Fibroblast of skin of right quadriceps (primary cell): ENCODE measurements around the gene POU3F1.
"Not testable (repeated sequence)": the region's sequence is repeated elsewhere in the genome, so short reads cannot be mapped to it uniquely, and the experiment has no call there.

Source experiments
- DNase-seq: peaks from one replicate; pipeline ENCODE4 v3.0.0-alpha.2; 2013

Gene POU3F1

DNA sequence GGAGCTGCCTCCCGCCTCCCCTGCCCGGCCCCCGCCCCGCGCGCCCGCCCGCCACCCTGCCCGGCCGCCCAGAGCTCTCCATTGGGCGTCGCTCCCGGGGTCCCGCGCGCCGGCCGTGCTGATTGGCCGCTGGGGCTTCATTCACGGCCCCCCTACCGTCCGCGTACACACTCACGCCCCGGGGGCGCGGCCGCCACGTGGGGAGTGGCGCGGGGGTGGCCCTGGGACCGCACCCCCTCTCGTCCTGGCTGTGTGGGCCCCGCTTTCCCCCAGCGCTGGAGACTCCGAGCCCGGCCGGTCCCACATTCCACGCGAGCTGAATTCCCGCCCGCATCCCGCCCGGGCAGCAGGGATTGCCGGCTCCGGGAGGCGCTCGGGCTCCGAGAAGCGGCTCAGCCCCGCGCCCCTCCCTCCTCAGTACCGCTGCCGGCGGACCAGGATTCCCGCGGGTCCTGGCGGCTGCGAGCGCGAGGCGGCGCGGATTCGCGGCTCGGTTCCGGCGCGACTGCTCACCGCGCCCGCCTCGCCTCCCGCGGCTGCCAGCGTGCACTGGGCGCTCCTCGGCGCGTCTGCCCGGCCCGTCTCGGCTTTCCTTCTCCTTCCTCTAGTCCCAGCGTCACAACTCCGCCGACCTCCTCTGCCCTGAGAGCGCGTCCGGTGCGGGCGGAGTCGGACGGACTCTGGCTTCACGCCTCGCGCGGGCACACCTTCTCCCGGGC, 450 bp upstream of the POU3F1 start:
- DNase-seq: peak; percentile 83

GRCh38 chr1:38045401-38046332, 926 bp downstream of the POU3F1 start:
- no peak for DNase-seq

DNA sequence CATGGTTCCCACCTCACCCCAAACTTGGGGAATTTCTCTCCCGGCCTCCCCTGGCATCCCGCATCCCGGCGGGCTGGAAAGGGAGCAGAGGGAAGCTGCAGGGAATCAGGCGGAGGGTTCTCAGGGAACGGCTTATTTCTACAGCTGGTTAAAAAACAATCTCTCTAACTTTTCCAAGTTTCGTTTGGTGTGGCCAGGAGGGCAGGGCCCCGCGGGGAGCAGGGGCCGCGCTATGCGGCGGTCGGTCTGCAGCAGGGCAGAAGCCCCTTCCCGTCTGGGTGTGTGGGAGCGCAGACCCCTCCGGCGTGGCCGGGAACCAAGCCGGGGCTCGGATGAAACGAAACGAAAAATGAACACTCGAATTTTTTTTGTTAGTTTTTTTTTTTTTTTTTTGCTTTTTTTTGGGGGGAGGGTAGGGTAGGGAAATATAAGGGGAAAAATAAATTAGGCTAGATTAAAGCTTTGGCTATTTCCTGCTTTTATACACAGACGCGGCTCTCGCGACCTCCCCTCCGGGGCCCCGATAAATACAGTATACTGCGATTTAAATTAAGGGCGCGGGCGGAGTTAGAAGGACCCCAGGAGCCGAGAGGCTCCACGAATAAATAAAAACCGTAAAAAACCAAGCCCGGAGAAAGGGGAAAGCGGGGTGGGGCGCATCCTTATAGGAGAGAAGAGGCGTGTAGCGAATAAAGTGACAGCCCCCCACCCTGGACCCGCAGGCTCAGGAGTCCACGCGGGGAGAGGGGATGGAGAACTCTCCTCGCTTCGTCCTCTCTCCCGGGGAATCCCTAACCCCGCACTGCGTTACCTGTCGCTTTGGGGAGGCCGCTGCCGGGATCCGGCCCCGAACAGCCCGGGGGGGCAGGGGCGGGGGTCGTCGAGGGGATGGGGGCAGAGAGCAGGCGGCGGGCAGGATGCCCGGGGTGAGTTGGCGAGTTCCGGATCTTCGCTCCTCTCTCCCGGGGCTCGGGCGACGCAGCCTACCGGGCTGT, 2.1 kb downstream of the POU3F1 start:
- DNase-seq: no peak

- no peak for DNase-seq
Measured at GRCh38 chr1:38043036-38043747, 3.4 kb downstream of the POU3F1 start.

- DNase-seq: no peak
Measured at GRCh38 chr1:38041936-38042834, 4.4 kb downstream of the POU3F1 start.

DNA sequence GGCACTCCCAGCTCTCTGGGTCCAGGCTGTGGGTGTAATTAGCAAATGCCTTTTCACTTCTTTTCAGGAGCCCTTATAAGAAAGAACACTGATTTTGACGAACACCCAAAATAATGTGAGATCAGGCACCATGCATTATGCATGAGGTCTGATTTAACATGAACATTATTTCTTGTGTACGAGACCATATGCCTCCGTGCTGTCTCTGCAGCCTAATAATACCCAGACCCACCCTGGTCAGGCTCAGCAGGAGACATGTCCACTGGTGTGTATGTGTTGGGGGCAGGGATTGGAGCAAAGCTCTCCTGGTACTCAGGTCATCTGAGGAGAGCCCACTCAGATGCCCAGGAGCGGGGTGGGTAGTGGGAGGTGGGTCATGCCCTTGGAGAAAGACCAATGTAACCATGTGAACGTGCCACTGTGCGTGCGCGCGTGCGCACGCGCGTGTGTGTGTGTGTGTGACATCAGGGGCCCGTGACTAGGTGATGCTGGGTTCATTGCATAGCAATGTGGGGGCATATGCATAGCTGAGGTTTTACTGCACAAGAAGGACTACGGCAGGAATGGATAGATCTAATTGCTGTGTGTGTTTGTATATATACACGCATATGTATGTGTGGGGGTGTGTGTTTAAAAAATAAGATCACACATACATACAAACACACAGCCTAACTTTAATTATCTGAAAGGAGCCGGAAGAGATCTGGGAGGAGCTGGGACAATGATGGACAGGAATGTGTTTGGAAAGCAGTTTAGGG, 7.1 kb downstream of the POU3F1 start:
- DNase-seq: no peak

- peak; percentile 81 for DNase-seq
Measured at GRCh38 chr1:38038861-38039260, 7.7 kb downstream of the POU3F1 start.

DNA sequence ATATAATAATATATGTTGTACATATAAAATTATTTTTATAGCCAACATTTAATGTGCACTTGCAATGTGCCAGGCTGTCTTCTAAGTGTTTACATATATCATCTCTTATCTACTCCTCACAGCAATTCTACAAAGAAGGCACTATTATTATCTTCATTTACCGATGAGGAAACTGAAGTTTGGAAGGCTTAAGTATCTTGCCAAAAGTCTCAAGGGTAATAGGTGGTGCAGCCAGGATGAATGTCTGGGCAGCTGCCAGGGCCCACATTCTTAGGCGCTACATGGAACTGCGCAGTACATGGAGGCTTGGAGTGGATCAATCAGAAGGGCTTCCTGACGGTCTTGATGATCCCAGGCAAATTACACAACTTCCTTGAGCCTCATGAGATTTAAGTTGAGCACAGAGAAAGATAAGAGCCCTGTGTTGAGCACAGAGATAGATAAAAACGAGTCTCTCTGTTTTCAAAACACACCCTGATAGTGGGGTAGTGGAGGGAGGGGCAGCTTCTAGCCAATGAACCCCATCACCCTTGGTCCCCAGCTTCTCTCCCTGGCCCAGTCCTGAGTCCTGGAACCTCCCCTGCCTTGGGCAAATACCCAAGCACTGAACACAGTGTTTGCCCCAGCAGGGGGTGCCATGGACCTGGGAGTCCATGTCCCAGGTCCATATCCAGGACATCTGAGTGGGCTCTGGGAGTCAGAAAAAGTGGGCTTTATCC, 9.2 kb downstream of the POU3F1 start:
- no peak for DNase-seq

DNA sequence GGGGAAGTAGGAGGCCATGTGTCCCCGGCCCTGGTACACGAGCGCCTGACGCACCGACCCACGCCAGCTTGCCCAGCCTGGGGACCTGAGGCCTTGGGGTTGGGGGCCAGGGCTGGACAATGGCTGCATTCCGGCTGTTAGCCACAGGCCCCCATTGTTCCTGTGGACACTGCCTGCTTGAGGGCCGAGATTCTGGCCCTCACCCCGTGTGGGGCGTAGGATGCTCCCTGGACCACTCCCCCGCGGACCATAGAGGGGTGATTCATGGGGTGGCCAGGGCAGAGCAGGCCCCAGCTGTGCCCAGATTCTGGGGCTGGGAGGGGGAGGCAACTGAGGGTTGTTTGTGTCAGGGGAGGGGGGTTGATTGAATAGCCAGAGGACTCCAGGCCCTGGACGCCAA, 11.7 kb downstream of the POU3F1 start:
- DNase-seq: no peak

- not testable (repeated sequence) for DNase-seq
Measured at GRCh38 chr1:38032992-38033391, 13.6 kb downstream of the POU3F1 start.

DNA sequence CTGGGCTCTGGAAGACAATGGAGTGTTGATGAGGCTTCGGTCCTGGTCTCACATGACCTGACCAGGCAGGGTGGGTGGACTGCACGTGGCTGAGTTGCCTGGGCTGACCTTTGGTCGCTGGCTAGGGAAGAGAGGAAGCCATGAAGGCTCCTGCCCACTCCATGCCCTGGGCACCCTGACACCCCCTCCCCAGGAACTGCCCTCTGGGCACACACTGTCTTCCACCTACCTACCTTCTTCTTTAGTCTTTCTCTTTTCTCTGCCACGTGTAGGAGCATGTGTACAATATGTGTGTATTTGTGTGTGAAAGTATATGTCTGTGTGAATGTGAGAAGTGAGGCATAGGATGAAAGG, 15.1 kb downstream of the POU3F1 start:
- DNase-seq: no peak

DNA sequence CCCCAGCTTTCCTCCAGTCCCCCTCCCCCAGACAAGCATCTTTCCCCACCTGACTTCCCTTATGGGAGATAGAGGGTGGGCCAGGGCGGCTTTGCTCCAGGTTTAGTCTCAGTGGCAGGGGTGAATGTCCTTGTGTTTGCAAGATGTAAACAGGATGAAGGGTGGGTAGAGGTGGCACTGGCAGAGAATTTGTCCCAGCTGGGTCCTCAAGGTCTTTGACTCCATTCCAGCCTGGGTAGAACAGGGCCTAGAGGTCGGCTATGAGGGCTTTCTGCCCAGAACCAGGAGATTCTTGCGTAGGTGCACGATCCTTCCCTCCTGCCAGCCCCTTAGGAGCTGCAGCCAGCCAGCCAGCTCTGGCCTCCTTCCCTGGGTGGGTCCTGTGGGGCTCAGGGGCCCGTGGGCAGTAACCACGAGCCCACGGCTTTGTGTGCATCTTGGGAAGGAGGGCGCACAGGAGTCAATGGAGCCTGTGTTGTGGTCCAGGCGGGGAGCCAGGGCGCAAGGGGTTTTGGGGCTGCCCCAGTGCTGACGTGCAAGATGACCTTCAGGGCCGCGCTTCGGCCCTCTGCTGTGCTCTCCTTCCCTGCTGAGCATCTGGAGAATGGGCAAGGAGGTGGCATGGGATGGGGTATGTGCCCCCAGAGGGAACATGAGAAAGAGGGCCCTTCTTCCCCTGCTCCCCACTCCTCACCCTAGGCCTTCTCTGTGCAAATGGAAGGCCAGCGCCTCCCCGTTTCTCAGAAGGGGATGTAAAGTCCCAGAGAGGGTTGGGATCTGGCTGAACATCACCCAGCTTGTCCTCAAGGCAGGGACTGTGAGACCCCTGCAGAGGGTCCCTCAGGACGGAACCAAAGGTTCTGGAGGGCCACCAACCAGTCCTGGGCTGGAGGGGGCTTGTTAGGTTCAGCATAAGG, 15.7 kb downstream of the POU3F1 start:
- no peak for DNase-seq

DNA sequence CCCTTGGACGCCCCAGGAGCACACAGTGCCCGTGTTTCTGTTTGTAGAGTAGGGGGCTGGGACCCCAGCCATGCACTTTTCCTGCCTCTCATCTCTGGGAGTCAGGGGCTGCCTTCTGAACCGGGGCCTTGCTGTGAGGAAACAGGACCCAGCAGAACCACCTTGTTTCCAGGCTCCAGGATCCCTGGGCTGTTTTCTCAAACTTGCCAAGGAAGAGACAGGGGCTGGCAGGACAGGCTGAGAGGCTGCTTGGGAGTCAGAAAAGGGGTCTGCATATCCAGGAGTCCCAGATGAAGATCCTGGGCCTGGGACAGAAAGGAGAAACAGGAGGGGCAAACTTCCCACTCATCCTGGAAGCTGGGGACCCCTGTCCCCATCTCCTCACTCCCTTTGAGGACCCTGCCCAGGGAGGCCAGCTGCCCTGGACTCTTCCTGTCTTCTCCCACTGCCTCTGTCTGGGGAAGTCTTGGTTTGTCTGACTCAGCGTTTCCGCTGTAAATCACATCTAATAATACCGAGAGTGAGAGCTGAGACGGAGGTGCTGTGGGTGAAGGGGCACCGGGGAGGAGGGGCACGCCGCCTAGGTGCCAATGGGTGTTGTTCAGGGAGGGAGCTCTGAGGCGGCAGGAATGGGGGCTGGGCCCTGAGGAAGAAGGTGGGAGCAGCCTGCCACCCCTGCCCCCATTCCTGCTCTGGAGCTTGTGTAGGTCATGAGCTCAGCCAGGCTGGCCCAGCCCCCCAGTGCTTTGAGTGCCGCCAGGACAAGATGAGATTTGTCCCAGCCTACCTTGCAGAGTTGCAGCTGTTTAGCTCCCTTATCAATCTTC, 16.7 kb downstream of the POU3F1 start:
- peak; percentile 78 for DNase-seq

- DNase-seq: peak; percentile 45
Measured at GRCh38 chr1:38029081-38029681, 17.4 kb downstream of the POU3F1 start.

DNA sequence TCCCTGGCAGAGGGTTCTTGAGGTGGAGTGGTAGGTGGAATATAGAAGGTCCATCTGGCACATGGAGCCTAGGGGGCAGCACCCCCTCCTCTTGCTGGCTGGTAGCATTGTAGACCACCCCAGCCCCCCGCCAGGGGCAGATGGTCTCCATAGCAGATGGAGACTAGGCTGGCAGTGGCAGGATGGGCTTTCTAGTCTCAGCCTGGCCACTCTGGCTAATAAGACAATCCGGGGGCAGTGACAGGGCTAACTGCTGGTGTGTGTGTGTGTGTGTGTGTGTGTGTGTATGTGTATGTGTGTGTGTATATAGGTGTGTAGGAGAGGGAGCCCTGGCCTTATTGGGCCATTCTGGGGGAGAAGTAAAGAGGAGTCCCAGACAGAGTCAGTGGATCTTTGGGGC, 17.9 kb downstream of the POU3F1 start:
- no peak for DNase-seq

- no peak for DNase-seq
Measured at GRCh38 chr1:38028105-38028591, 18.4 kb downstream of the POU3F1 start.
